H1 (cell line): ENCODE measurements around the gene PA2G4.

ENCODE experiments used
- E2F6 ChIP-seq: IDR thresholded peaks from 2 replicates; pipeline ENCODE4 v1.6.1; 2012; ENCODE audit warnings: inconsistent platforms
- EGR1 ChIP-seq: IDR thresholded peaks from 2 replicates; pipeline ENCODE4 v1.6.1; 2011; ENCODE audit warnings: low read depth, low read length, borderline replicate concordance
- HDAC2 ChIP-seq, 2 experiments: fragments of 300-600 bp in 1 of 2; sonication (generic) in 1 of 2; IDR thresholded peaks; 2 replicates each; pipeline ENCODE4 v1.6.1; 2011 to 2012; ENCODE audit warnings: low read depth in 2 of 2, low read length in 2 of 2, mild to moderate bottlenecking in 2 of 2, moderate library complexity in 2 of 2, borderline replicate concordance in 1 of 2, inconsistent platforms in 1 of 2
- JUN ChIP-seq: IDR thresholded peaks from 2 replicates; pipeline ENCODE4 v1.6.1; 2011; ENCODE audit warnings: low read depth, mild to moderate bottlenecking, improper control_type of control experiment, low read length
- POLR2A ChIP-seq, 2 experiments: IDR thresholded peaks; 1 replicate in 1 of 2; 2 replicates in 1 of 2; pipeline ENCODE4 v1.6.1; 2011; ENCODE audit warnings: low read depth in 2 of 2, low read length in 2 of 2, mild to moderate bottlenecking in 2 of 2; ENCODE audit errors: control extremely low read depth in 1 of 2
- POLR2AphosphoS5 ChIP-seq: IDR thresholded peaks from 2 replicates; pipeline ENCODE4 v1.6.1; 2011; ENCODE audit warnings: low read depth, low read length
- TF ChIP-seq, protein P1 (sequence below), 3 experiments: IDR thresholded peaks; 1 replicate in 2 of 3; 2 replicates in 1 of 3; pipeline versions ENCODE4 v1.5.1 to v1.6.1; 2011; ENCODE audit warnings: low read length in 3 of 3, mild to moderate bottlenecking in 3 of 3, inconsistent platforms in 2 of 3, low read depth in 1 of 3, moderate library complexity in 1 of 3; ENCODE audit not compliant: insufficient read depth in 1 of 3; ENCODE audit errors: control extremely low read depth in 1 of 3
- TF ChIP-seq, protein P2 (sequence below): IDR thresholded peaks from 2 replicates; pipeline ENCODE4 v1.6.1; 2011; ENCODE audit warnings: low read depth, mild to moderate bottlenecking, low read length; ENCODE audit not compliant: insufficient read depth

DNA sequence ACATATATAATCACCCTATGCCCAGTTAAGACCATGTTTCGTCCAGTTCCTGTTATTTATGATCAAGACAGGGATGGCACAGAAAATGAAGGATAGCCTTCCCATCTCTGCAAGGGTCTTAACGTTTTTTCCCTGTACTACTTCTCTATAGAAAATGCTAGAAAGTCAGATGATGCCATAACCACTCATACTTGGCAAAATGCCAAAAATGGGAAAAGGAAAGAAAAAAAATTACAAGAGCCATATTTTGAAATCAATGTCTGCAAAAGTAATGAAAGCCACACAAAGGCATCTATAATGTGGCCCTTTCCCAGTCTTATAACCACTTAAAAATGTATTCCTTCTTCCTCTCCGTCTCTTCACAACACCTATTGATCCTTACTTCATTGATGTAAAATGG is 46.2 kb downstream of the PA2G4 start:
- TF ChIP-seq JUN = no peak
- no peak for TF ChIP-seq HDAC2 (IDR thresholded peaks at IDR 0.05; ENCODE audit: borderline replicate concordance in 1 of 2, low read depth in 2 of 2, low read length in 2 of 2)
- TF ChIP-seq, protein P1, sequence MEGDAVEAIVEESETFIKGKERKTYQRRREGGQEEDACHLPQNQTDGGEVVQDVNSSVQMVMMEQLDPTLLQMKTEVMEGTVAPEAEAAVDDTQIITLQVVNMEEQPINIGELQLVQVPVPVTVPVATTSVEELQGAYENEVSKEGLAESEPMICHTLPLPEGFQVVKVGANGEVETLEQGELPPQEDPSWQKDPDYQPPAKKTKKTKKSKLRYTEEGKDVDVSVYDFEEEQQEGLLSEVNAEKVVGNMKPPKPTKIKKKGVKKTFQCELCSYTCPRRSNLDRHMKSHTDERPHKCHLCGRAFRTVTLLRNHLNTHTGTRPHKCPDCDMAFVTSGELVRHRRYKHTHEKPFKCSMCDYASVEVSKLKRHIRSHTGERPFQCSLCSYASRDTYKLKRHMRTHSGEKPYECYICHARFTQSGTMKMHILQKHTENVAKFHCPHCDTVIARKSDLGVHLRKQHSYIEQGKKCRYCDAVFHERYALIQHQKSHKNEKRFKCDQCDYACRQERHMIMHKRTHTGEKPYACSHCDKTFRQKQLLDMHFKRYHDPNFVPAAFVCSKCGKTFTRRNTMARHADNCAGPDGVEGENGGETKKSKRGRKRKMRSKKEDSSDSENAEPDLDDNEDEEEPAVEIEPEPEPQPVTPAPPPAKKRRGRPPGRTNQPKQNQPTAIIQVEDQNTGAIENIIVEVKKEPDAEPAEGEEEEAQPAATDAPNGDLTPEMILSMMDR (IDR thresholded peaks at IDR 0.05; ENCODE audit: control extremely low read depth in 1 of 3, insufficient read depth in 1 of 3, low read depth in 1 of 3, low read length in 3 of 3) = no peak
- no peak for TF ChIP-seq POLR2AphosphoS5
- no peak for TF ChIP-seq POLR2A (IDR thresholded peaks at IDR 0.05; ENCODE audit: control extremely low read depth in 1 of 2, low read depth in 2 of 2, low read length in 2 of 2)
- TF ChIP-seq E2F6 = no peak
- TF ChIP-seq EGR1 = no peak
- TF ChIP-seq, protein P2, sequence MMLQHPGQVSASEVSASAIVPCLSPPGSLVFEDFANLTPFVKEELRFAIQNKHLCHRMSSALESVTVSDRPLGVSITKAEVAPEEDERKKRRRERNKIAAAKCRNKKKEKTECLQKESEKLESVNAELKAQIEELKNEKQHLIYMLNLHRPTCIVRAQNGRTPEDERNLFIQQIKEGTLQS = no peak
